H9 (cell line): ENCODE data around the gene PLCB1. TPM values are rescaled to one million over a fixed set of nuclear protein-coding genes. Genes with fewer than 3 reads are reported as not detected.
A peak's percentile ranks its signal among the peaks of the same experiment; 100 is the strongest.

Source experiments
- DNase-seq: peaks from one replicate; pipeline ENCODE4 v3.0.0-alpha.2; 2017
- H2AFZ ChIP-seq: one replicate; pipeline ENCODE4 v1.6.1; 2013; ENCODE audit warnings: mild to moderate bottlenecking, low read length, control low read depth, moderate library complexity
- H2AK5ac ChIP-seq: 2 replicates; pipeline ENCODE4 v1.6.1; 2013; ENCODE audit warnings: low read length, control low read depth, mixed read lengths; ENCODE audit not compliant: insufficient read length
- H2BK120ac ChIP-seq: one replicate; pipeline ENCODE4 v1.6.1; 2013; ENCODE audit warnings: low read depth, mild to moderate bottlenecking, low read length, control low read depth, inconsistent platforms; ENCODE audit not compliant: poor library complexity, severe bottlenecking
- H2BK12ac ChIP-seq: 2 replicates; pipeline ENCODE4 v1.6.1; 2013; ENCODE audit warnings: low read length, control low read depth, mixed read lengths, low read depth; ENCODE audit not compliant: insufficient read length
- H2BK15ac ChIP-seq: 2 replicates; pipeline ENCODE4 v1.6.1; 2013; ENCODE audit warnings: low read depth, low read length, control low read depth
- H2BK20ac ChIP-seq: one replicate; pipeline ENCODE4 v1.6.1; 2013; ENCODE audit warnings: low read depth, mild to moderate bottlenecking, low read length, control low read depth, inconsistent platforms; ENCODE audit not compliant: poor library complexity, severe bottlenecking
- H2BK5ac ChIP-seq: 2 replicates; pipeline ENCODE4 v1.6.1; 2013; ENCODE audit warnings: low read length, control low read depth, mixed read lengths; ENCODE audit not compliant: insufficient read length
- H3K14ac ChIP-seq: 2 replicates; pipeline ENCODE4 v1.6.1; 2013; ENCODE audit warnings: low read length, control low read depth; ENCODE audit not compliant: insufficient read depth
- H3K18ac ChIP-seq: 2 replicates; pipeline ENCODE4 v1.6.1; 2013; ENCODE audit warnings: low read depth, mild to moderate bottlenecking, mixed read lengths, low read length, control low read depth; ENCODE audit not compliant: insufficient read length
- H3K23ac ChIP-seq: 2 replicates; pipeline ENCODE4 v1.6.1; 2013; ENCODE audit warnings: low read length, control low read depth, mixed read lengths, low read depth; ENCODE audit not compliant: insufficient read length
- H3K23me2 ChIP-seq: 2 replicates; pipeline ENCODE4 v1.6.1; 2013; ENCODE audit warnings: low read depth, mild to moderate bottlenecking, mixed read lengths, low read length, control low read depth; ENCODE audit not compliant: insufficient read length, poor library complexity, severe bottlenecking
- H3K27ac ChIP-seq: 2 replicates; pipeline ENCODE4 v1.5.1; 2013; ENCODE audit warnings: low read length, control low read depth, mixed read lengths, low read depth; ENCODE audit not compliant: insufficient read length
- H3K27me3 ChIP-seq: 2 replicates; pipeline ENCODE4 v1.6.1; 2013; ENCODE audit warnings: low read length, control low read depth, inconsistent platforms; ENCODE audit not compliant: insufficient read depth
- H3K4ac ChIP-seq: 2 replicates; pipeline ENCODE4 v1.6.1; 2013; ENCODE audit warnings: low read depth, mild to moderate bottlenecking, control low read depth, inconsistent platforms, low read length, moderate library complexity
- H3K4me1 ChIP-seq: 2 replicates; pipeline ENCODE4 v1.6.1; 2013; ENCODE audit warnings: low read length, control low read depth, inconsistent platforms; ENCODE audit not compliant: insufficient read depth
- H3K4me2 ChIP-seq: 2 replicates; pipeline ENCODE4 v1.6.1; 2013; ENCODE audit warnings: low read length, control low read depth, mixed read lengths; ENCODE audit not compliant: insufficient read length, insufficient read depth
- H3K56ac ChIP-seq: 2 replicates; pipeline ENCODE4 v1.6.1; 2013; ENCODE audit warnings: low read depth, mild to moderate bottlenecking, mixed read lengths, low read length, control low read depth; ENCODE audit not compliant: insufficient read length
- H3K79me1 ChIP-seq: 2 replicates; pipeline ENCODE4 v1.6.1; 2013; ENCODE audit warnings: low read depth, mild to moderate bottlenecking, moderate library complexity, low read length, control low read depth, inconsistent platforms; ENCODE audit not compliant: insufficient read depth, poor library complexity, severe bottlenecking
- H3K79me2 ChIP-seq: 2 replicates; pipeline ENCODE4 v1.6.1; 2013; ENCODE audit warnings: low read length, control low read depth, inconsistent platforms; ENCODE audit not compliant: insufficient read depth
- H3K9ac ChIP-seq: 2 replicates; pipeline ENCODE4 v1.6.1; 2013; ENCODE audit warnings: low read length, control low read depth, mixed read lengths; ENCODE audit not compliant: insufficient read length; ENCODE audit errors: extremely low read depth
- H3K9me3 ChIP-seq: one replicate; pipeline ENCODE4 v1.6.1; 2013; ENCODE audit warnings: low read depth, low read length, inconsistent platforms; ENCODE audit not compliant: control insufficient read depth
- H3T11ph ChIP-seq: one replicate; pipeline ENCODE4 v1.6.1; 2013; ENCODE audit warnings: mild to moderate bottlenecking, low read length, control low read depth, inconsistent platforms
- H4K20me1 ChIP-seq: one replicate; pipeline ENCODE4 v1.6.1; 2013; ENCODE audit not compliant: control insufficient read depth, insufficient read length, insufficient read depth
- H4K5ac ChIP-seq: 2 replicates; pipeline ENCODE4 v1.6.1; 2013; ENCODE audit warnings: low read depth, mild to moderate bottlenecking, mixed read lengths, low read length, control low read depth; ENCODE audit not compliant: insufficient read length
- H4K8ac ChIP-seq: replicated peaks from 2 replicates; pipeline ENCODE4 v1.6.1; 2013; ENCODE audit warnings: low read length, control low read depth, mixed read lengths, low read depth; ENCODE audit not compliant: insufficient read length
- H4K91ac ChIP-seq: 2 replicates; pipeline ENCODE4 v1.6.1; 2013; ENCODE audit warnings: low read depth, mild to moderate bottlenecking, moderate library complexity, mixed read lengths, low read length, control low read depth; ENCODE audit not compliant: insufficient read length
- H3K27ac Mint-ChIP-seq, 3 experiments: 2 replicates in 2 of 3; 3 replicates in 1 of 3; pipeline ENCODE4 v1.8.0; 2020 to 2021; ENCODE audit warnings: mixed read lengths in 3 of 3, mild to moderate bottlenecking in 1 of 3, moderate library complexity in 1 of 3
- H3K27me3 Mint-ChIP-seq: 2 replicates; pipeline ENCODE4 v1.8.0; 2021; ENCODE audit warnings: low read depth, mild to moderate bottlenecking, moderate library complexity, mixed read lengths
- H3K36me3 Mint-ChIP-seq, 3 experiments: 2 replicates in 2 of 3; 3 replicates in 1 of 3; pipeline ENCODE4 v1.8.0; 2020 to 2021; ENCODE audit warnings: low read depth in 3 of 3, mixed read lengths in 3 of 3; ENCODE audit not compliant: insufficient read depth in 1 of 3
- H3K4me1 Mint-ChIP-seq, 2 experiments: 2 replicates each; pipeline ENCODE4 v1.8.0; 2020; ENCODE audit warnings: mixed read lengths in 2 of 2
- H3K4me3 Mint-ChIP-seq, 2 experiments: 2 replicates in 1 of 2; 3 replicates in 1 of 2; pipeline ENCODE4 v1.8.0; 2020 to 2021; ENCODE audit warnings: mild to moderate bottlenecking in 2 of 2, mixed read lengths in 2 of 2, moderate library complexity in 1 of 2
- H3K9me3 Mint-ChIP-seq, 2 experiments: 2 replicates in 1 of 2; 3 replicates in 1 of 2; pipeline ENCODE4 v1.8.0; 2020; ENCODE audit warnings: mild to moderate bottlenecking in 2 of 2, mixed read lengths in 2 of 2, moderate library complexity in 1 of 2
- WGBS: extraction: QIAGEN DNeasy Blood & Tissue Kit; methylation state at CpG from one replicate; pipeline ENCODE4 v1.1.7; 2013; ENCODE audit warnings: missing lambda C conversion rate, low lambda C conversion rate, mixed read lengths; ENCODE audit not compliant: insufficient read length; ENCODE audit errors: extremely low coverage; 5-methylcytosine and 5-hydroxymethylcytosine counted together
- total RNA-seq: library from RNA; stranded (reverse); gene quantifications from 2 replicates; pipeline ENCODE4 v1.2.1, GENCODE V29; 2021
- TF ChIP-seq, protein P1 (sequence below): fragments of 200-600 bp; sonication (generic); conservative IDR thresholded peaks from 3 replicates; pipeline ENCODE4 v1.8.0; 2021; ENCODE audit warnings: antibody characterized with exemption, mild to moderate bottlenecking

PLCB1 gene
- total RNA-seq, 1 experiment from 2014 or later: 11.5 TPM

GRCh38 chr20:8523684-8524083 is 391.6 kb downstream of the PLCB1 start:
- no peak overlapping the region for H2BK5ac ChIP-seq
- H3K79me2 ChIP-seq: no peaks in the 10 kb centered on the region
- no peak overlapping the region for H4K5ac ChIP-seq
- H2AFZ ChIP-seq: no peak overlapping the region
- H3K4me1 ChIP-seq: peaks cover 3% of the 10 kb centered on the region; the same call in 1 of the 2 replicates
- no peak overlapping the region for H2BK15ac ChIP-seq
- H3K23ac ChIP-seq: no peak overlapping the region
- H3K27ac ChIP-seq: no peak overlapping the region
- H3K4ac ChIP-seq: no peak overlapping the region
- Mint-ChIP-seq H3K4me1 (peaks cover 17 to 22% of the 10 kb centered on the region in 2 experiments), H3K9me3 (no peaks in the 10 kb centered on the region), H3K27me3 (no peaks in the 10 kb centered on the region), H3K36me3 (no peaks in the 10 kb centered on the region), H3K27ac (peak overlapping the region in 1 of 3 experiments; percentile 27; a peak in 2 of 7 replicates), H3K4me3 (no peak overlapping the region)
- no peak overlapping the region for H3K56ac ChIP-seq
- H3K18ac ChIP-seq: no peak overlapping the region
- no peak overlapping the region for H3T11ph ChIP-seq
- H2AK5ac ChIP-seq: no peak overlapping the region
- H3K27me3 ChIP-seq: no peaks in the 10 kb centered on the region
- H3K14ac ChIP-seq: no peak overlapping the region
- no peak overlapping the region for H2BK20ac ChIP-seq
- no peaks in the 10 kb centered on the region for H3K9me3 ChIP-seq
- no peaks in the 10 kb centered on the region for H4K20me1 ChIP-seq
- no peaks in the 10 kb centered on the region for H3K23me2 ChIP-seq
- no peak overlapping the region for H3K4me2 ChIP-seq
- no CpG with 5 or more reads among the region's 5 CpGs for WGBS
- H2BK120ac ChIP-seq: no peak overlapping the region
- no peak overlapping the region for H3K9ac ChIP-seq
- no peak overlapping the region for H4K91ac ChIP-seq
- no peak for DNase-seq
- H4K8ac ChIP-seq: no peak overlapping the region
- TF ChIP-seq, protein P1, sequence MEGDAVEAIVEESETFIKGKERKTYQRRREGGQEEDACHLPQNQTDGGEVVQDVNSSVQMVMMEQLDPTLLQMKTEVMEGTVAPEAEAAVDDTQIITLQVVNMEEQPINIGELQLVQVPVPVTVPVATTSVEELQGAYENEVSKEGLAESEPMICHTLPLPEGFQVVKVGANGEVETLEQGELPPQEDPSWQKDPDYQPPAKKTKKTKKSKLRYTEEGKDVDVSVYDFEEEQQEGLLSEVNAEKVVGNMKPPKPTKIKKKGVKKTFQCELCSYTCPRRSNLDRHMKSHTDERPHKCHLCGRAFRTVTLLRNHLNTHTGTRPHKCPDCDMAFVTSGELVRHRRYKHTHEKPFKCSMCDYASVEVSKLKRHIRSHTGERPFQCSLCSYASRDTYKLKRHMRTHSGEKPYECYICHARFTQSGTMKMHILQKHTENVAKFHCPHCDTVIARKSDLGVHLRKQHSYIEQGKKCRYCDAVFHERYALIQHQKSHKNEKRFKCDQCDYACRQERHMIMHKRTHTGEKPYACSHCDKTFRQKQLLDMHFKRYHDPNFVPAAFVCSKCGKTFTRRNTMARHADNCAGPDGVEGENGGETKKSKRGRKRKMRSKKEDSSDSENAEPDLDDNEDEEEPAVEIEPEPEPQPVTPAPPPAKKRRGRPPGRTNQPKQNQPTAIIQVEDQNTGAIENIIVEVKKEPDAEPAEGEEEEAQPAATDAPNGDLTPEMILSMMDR: peak; percentile 42; the same call in 2 of the 3 replicates
- H2BK12ac ChIP-seq: no peak overlapping the region
- H3K79me1 ChIP-seq: no peaks in the 10 kb centered on the region
